PC-9 (cell line): Measurements from ENCODE around the gene CLDN5. TPM values are rescaled to one million over a fixed set of nuclear protein-coding genes. Genes with fewer than 3 reads are reported as not detected.

Experiments used
- BruUV-seq: library from RNA; stranded (reverse); fragments of 400-500 nt; replicated peaks from 2 replicates; lab custom pipeline; 2021; lab: Mats Ljungman, UMichigan
- CTCF ChIA-PET: fragments of 300-600 bp; sonication (Branson Sonifier 250); formaldehyde crosslinking; loops from one replicate; lab custom pipeline; 2022; ENCODE audit warnings: antibody characterized with exemption; lab: Charles Lee
- POLR2A ChIA-PET: fragments of 300-600 bp; sonication (Branson Sonifier 250); formaldehyde crosslinking; loops from one replicate; lab custom pipeline; 2022; ENCODE audit warnings: antibody characterized with exemption; ENCODE audit not compliant: unreplicated experiment; lab: Charles Lee
- DNase-seq, 2 experiments: peaks; one replicate each; pipeline versions ENCODE4 v3.0.0 to v3.0.0-alpha.2; 2015 to 2022; ENCODE audit warnings: mixed read lengths in 1 of 2
- H2AFZ ChIP-seq: fragments of 200-600 bp; sonication (generic); 2 replicates; pipeline ENCODE4 v1.8.1; 2017; ENCODE audit warnings: antibody characterized with exemption
- H3F3A ChIP-seq: fragments of 200-600 bp; sonication (generic); 2 replicates; pipeline ENCODE4 v1.8.1; 2017; ENCODE audit warnings: antibody characterized with exemption, mild to moderate bottlenecking, low read depth; ENCODE audit not compliant: insufficient read depth
- H3K27ac ChIP-seq: fragments of 200-600 bp; sonication (generic); 2 replicates; pipeline ENCODE4 v1.6.1; 2016; ENCODE audit warnings: mixed run types
- H3K27me3 ChIP-seq: fragments of 200-600 bp; sonication (generic); 2 replicates; pipeline ENCODE4 v1.6.1; 2016; ENCODE audit warnings: low read depth, mixed run types; ENCODE audit not compliant: insufficient read depth
- H3K36me3 ChIP-seq: fragments of 200-600 bp; sonication (generic); 2 replicates; pipeline ENCODE4 v1.6.1; 2016; ENCODE audit warnings: low read depth, mixed run types
- H3K4me1 ChIP-seq: fragments of 200-600 bp; sonication (generic); replicated peaks from 2 replicates; pipeline ENCODE4 v1.6.1; 2016; ENCODE audit warnings: mixed run types; ENCODE audit not compliant: insufficient read depth
- H3K4me2 ChIP-seq: fragments of 200-600 bp; sonication (generic); 2 replicates; pipeline ENCODE4 v1.6.1; 2017; ENCODE audit warnings: mixed run types
- H3K4me3 ChIP-seq: fragments of 200-600 bp; sonication (generic); 2 replicates; pipeline ENCODE4 v1.6.1; 2016; ENCODE audit warnings: mixed run types
- H3K79me2 ChIP-seq: fragments of 200-600 bp; sonication (generic); 2 replicates; pipeline ENCODE4 v1.6.1; 2017; ENCODE audit warnings: low read depth, mixed run types
- H3K9me2 ChIP-seq: fragments of 200-600 bp; sonication (generic); 2 replicates; pipeline ENCODE4 v1.8.1; 2017; ENCODE audit warnings: mild to moderate bottlenecking; ENCODE audit not compliant: insufficient read depth
- H3K9me3 ChIP-seq: fragments of 200-600 bp; sonication (generic); 2 replicates; pipeline ENCODE4 v1.8.1; 2016; ENCODE audit warnings: low read depth; ENCODE audit not compliant: insufficient read depth
- H4K20me1 ChIP-seq: fragments of 200-600 bp; sonication (generic); 2 replicates; pipeline ENCODE4 v1.8.1; 2017; ENCODE audit not compliant: insufficient read depth
- CTCF ChIP-seq: fragments of 200-600 bp; sonication (generic); conservative IDR thresholded peaks from 2 replicates; pipeline ENCODE4 v1.6.1; 2017; ENCODE audit warnings: mixed run types, antibody characterized with exemption, mild to moderate bottlenecking, moderate library complexity
- EZH2 ChIP-seq: fragments of 200-600 bp; sonication (generic); IDR thresholded peaks from 2 replicates; pipeline ENCODE4 v1.8.0; 2017; ENCODE audit warnings: antibody characterized with exemption, low read depth
- intact Hi-C: fragments of 100-400 bp; cut with micrococcal nuclease; formaldehyde crosslinking; loops from one replicate; pipeline ENCODE4 v1.10.0; 2022; ENCODE audit not compliant: unreplicated experiment
- total RNA-seq: library from RNA; stranded (reverse); gene quantifications from 2 replicates; pipeline ENCODE4 v1.2.3, GENCODE V29; 2021

The CLDN5 gene
- total RNA-seq, 1 experiment from 2014 or later, result not detected

GRCh38 chr22:19508024-19508776 is 16.0 kb downstream of the CLDN5 start:
- DNase-seq, result no peak
- H3K79me2 ChIP-seq, result no peaks in the 10 kb centered on the region
- H3F3A ChIP-seq, result no peaks in the 10 kb centered on the region
- no peaks in the 10 kb centered on the region for H3K4me1 ChIP-seq
- no peak overlapping the region for H3K4me2 ChIP-seq
- no peak overlapping the region for H3K27ac ChIP-seq
- H3K4me3 ChIP-seq, result no peak overlapping the region
- no peaks in the 10 kb centered on the region for H3K9me3 ChIP-seq
- no peak overlapping the region for H2AFZ ChIP-seq
- CTCF ChIA-PET, result interaction anchor here (0.5 kb wide), 1 partner anchor 37 kb away, joined by 5 read pairs; no protein-coding TSS in a partner anchor
- POLR2A ChIA-PET, result no interaction called here
- no peaks in the 10 kb centered on the region for H3K27me3 ChIP-seq
- BruUV-seq, result no TSS peak
- H4K20me1 ChIP-seq, result no peaks in the 10 kb centered on the region
- no peaks in the 10 kb centered on the region for H3K36me3 ChIP-seq
- TF ChIP-seq CTCF (no peak), EZH2 (no peak)
- intact Hi-C loops, result no loop called here
- no peaks in the 10 kb centered on the region for H3K9me2 ChIP-seq

- TF ChIP-seq CTCF (no peak), EZH2 (no peak)
- Histone ChIP-seq H4K20me1 (no peaks in the 10 kb centered on the region), H3K79me2 (no peaks in the 10 kb centered on the region), H3K4me1 (no peaks in the 10 kb centered on the region), H3K4me2 (no peak overlapping the region), H3K9me2 (no peaks in the 10 kb centered on the region), H3F3A (no peaks in the 10 kb centered on the region), H3K27me3 (no peaks in the 10 kb centered on the region), H2AFZ (no peak overlapping the region), H3K4me3 (no peak overlapping the region), H3K27ac (no peak overlapping the region), H3K36me3 (no peaks in the 10 kb centered on the region), H3K9me3 (no peaks in the 10 kb centered on the region)
- ChIA-PET CTCF (interaction anchor here (0.5 kb wide), 1 partner anchor 38 kb away, joined by 5 read pairs; no protein-coding TSS in a partner anchor), POLR2A (no interaction called here)
- intact Hi-C loops, result no loop called here
- BruUV-seq, result no TSS peak
- DNase-seq, result no peak
Measured at GRCh38 chr22:19507534-19507861, 16.7 kb downstream of the CLDN5 start.

- no peak for TF ChIP-seq CTCF
- TF ChIP-seq EZH2, result no peak
- no peaks in the 10 kb centered on the region for H3K79me2 ChIP-seq
- no peaks in the 10 kb centered on the region for H4K20me1 ChIP-seq
- POLR2A ChIA-PET, result no interaction called here
- CTCF ChIA-PET, result no interaction called here
- H3K4me3 ChIP-seq, result no peak overlapping the region
- no peaks in the 10 kb centered on the region for H3K9me2 ChIP-seq
- no peaks in the 10 kb centered on the region for H3K36me3 ChIP-seq
- no peaks in the 10 kb centered on the region for H3K9me3 ChIP-seq
- intact Hi-C loops, result no loop called here
- no peaks in the 10 kb centered on the region for H3K27me3 ChIP-seq
- H3F3A ChIP-seq, result no peaks in the 10 kb centered on the region
- H2AFZ ChIP-seq, result no peak overlapping the region
- DNase-seq, result no peak
- no peak overlapping the region for H3K27ac ChIP-seq
- no peak overlapping the region for H3K4me2 ChIP-seq
- no TSS peak for BruUV-seq
- no peaks in the 10 kb centered on the region for H3K4me1 ChIP-seq
Measured at GRCh38 chr22:19506212-19506611, 18.0 kb downstream of the CLDN5 start.
